ENCODE results near the gene ADAMTS16. TPM values are rescaled to one million over a fixed set of nuclear protein-coding genes. Genes with fewer than 3 reads are reported as not detected.

ADAMTS16 gene
- total and polyA plus RNA-seq, 12 donors = 0.01 to 0.47 (median 0.12) TPM; not detected in 6

DNA sequence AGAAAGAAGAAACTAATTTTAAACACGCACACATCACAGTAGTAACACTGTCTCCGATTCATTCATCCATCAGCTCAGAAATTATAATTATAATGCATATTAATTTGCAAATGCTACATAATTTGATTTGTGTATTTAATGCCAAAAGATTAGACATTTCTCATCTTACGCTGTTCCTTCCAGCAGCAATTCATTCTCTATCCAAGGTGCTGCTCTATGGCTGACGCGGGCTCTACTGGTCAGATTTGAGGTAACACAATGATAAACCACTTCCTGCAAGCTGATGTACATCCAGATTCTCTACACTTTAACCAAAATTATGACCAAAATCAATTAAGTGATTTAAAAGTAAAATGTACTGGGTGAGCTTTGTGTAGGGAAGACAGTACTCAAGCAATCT is 204.5 kb downstream of the ADAMTS16 start:
- ATAC-seq (no peak), DNase-seq (no peak)
- H3K9me3 ChIP-seq = no peaks in the 10 kb centered on the region
- no peaks in the 10 kb centered on the region for H3K36me3 ChIP-seq
- H3K4me1 ChIP-seq = peaks cover 0 to 45% (median 24%) of the 10 kb centered on the region in 9 donors
- H3K27me3 ChIP-seq = no peaks in the 10 kb centered on the region
- H3K27ac ChIP-seq = peak overlapping the region in 2 of 10 donors; percentile 1 to 24
- intact Hi-C loops (cut with DNase I) = no loop called here
- H3K4me3 ChIP-seq = no peak overlapping the region
- 63 to 64% methylated on average over 5 of the region's 5 CpGs for WGBS, 2 donors
- TF ChIP-seq, protein P1, sequence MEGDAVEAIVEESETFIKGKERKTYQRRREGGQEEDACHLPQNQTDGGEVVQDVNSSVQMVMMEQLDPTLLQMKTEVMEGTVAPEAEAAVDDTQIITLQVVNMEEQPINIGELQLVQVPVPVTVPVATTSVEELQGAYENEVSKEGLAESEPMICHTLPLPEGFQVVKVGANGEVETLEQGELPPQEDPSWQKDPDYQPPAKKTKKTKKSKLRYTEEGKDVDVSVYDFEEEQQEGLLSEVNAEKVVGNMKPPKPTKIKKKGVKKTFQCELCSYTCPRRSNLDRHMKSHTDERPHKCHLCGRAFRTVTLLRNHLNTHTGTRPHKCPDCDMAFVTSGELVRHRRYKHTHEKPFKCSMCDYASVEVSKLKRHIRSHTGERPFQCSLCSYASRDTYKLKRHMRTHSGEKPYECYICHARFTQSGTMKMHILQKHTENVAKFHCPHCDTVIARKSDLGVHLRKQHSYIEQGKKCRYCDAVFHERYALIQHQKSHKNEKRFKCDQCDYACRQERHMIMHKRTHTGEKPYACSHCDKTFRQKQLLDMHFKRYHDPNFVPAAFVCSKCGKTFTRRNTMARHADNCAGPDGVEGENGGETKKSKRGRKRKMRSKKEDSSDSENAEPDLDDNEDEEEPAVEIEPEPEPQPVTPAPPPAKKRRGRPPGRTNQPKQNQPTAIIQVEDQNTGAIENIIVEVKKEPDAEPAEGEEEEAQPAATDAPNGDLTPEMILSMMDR (IDR thresholded peaks at IDR 0.05) = no peak

DNA sequence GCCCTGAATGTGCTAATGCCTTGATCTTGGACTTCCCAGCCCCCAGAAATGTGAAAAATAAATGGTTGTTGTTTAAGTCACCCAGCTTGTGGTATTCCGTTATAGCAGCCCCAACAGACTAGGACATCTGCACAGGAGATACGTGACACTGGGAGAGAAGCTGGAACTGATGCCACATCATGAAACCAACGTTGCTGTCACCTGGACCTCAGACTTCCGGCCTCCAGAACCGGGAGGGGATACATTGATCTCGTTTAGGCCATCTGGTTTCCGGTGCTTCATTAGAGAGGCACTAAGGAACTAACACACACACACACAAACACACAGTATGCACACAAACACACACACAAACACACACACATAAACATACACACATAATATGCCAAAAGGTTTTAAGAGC is 207.3 kb downstream of the ADAMTS16 start:
- Histone ChIP-seq H3K27me3 (no peaks in the 10 kb centered on the region), H3K9me3 (no peaks in the 10 kb centered on the region), H3K27ac (peak overlapping the region in 1 of 10 donors; percentile 30), H3K36me3 (no peaks in the 10 kb centered on the region), H3K4me1 (peaks cover 0 to 33% (median 13%) of the 10 kb centered on the region in 9 donors), H3K4me3 (no peak overlapping the region)
- intact Hi-C loops (cut with DNase I) = no loop called here
- ATAC-seq (no peak), DNase-seq (no peak)
- WGBS, 2 donors = 90 to 93% methylated on average over 7 of the region's 7 CpGs
- TF ChIP-seq, protein P1 (IDR thresholded peaks at IDR 0.05) = no peak

DNA sequence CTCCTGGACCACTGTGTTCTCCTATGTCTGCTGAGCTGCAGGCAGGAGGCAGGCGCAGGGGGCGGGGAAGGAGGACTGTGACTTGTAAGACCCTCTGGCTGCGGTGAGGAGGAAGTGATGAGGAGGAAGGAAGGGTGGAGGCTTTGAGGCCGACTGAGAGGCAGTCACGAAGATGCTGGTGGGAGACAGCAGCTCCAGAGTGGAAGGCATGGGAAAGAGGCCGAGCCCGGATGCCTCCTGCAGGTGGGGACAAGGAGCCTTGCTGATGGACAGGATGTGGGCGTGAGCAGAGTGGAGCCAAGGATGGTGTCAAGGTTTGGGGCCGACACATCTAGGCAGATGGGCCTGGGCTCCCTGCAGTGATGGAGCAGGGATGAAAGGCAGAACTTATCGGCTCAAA is 208.0 kb downstream of the ADAMTS16 start:
- intact Hi-C loops (cut with DNase I) = no loop called here
- no peaks in the 10 kb centered on the region for H3K36me3 ChIP-seq
- H3K9me3 ChIP-seq = no peaks in the 10 kb centered on the region
- H3K27ac ChIP-seq = peak overlapping the region in 2 of 10 donors; percentile 8 to 30
- 43 to 54% methylated on average over 10 of the region's 10 CpGs for WGBS, 2 donors
- TF ChIP-seq, protein P1 (IDR thresholded peaks at IDR 0.05) = peak in 1 of 9 donors; percentile 9
- no peak overlapping the region for H3K4me3 ChIP-seq
- peaks cover 0 to 33% (median 13%) of the 10 kb centered on the region in 9 donors for H3K4me1 ChIP-seq
- no peaks in the 10 kb centered on the region for H3K27me3 ChIP-seq
- ATAC-seq (peak in 2 of 8 donors; percentile 33 to 52), DNase-seq (peak in 1 of 2 donors; percentile 17)

DNA sequence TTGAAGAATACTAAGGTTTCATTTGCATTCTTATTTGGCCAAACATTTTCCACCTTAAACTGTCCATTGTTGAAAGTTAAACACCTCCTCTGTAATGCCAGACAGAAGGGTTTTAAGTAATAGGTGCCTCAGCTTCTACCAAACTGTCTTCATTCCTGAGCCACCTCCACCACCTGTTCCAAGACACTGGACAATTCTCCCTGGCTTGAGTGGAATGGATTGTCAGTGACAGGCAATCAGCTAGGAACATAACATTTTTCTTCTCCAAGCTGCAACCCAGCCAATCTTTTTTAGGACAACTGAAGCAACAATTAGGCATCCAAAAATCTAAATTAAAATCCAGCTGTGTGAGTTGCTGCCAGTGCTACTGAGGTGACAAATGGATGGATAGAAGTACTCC is 208.4 kb downstream of the ADAMTS16 start:
- no peaks in the 10 kb centered on the region for H3K9me3 ChIP-seq
- no peaks in the 10 kb centered on the region for H3K27me3 ChIP-seq
- ATAC-seq (no peak), DNase-seq (no peak)
- intact Hi-C loops (cut with DNase I) = no loop called here
- H3K4me3 ChIP-seq = no peak overlapping the region
- TF ChIP-seq, protein P1 (IDR thresholded peaks at IDR 0.05) = no peak
- peak overlapping the region in 1 of 10 donors; percentile 8 for H3K27ac ChIP-seq
- peaks cover 0 to 29% (median 11%) of the 10 kb centered on the region in 9 donors for H3K4me1 ChIP-seq
- H3K36me3 ChIP-seq = no peaks in the 10 kb centered on the region
